ENCODE data around the gene LYPLAL1.
"Not testable (repeated sequence)": the region's sequence is repeated elsewhere in the genome, so short reads cannot be mapped to it uniquely, and the experiment has no call there.

Gene LYPLAL1

GRCh38 chr1:219226196-219226595 is 52.5 kb downstream of the LYPLAL1 start:
- no peak for DNase-seq

DNA sequence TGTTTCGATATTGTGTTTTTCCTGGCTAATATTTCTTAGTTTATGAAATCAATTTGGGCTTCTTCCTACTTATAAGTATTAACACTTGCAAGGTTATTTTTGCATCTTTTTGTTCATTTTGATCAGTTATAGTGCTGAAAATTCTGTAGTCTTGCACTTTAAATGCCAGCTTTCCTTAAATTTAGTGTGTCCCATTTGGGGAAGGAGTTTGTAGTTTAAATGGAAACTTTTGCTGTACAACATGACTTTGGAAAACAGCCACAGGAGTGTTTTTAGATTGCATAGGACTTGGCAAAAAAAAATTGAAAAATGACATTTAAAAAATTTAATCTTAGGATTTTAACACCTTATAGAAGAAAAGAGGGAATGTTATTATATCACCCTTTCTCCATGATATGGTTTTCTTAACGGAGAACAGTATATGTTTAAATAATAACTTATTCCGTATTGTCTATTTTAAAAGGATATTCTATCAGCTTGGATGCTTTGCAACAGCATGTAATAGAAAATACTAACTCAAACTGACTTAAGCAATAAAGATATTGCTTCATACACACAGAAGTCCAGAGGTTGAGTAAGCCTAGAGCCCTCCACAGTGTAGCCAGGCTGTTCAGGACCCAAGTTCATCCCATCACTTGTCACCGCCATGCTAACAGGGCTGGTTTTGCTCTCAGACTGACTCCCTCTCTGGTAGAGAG is 53.8 kb downstream of the LYPLAL1 start:
- no peak for DNase-seq

GRCh38 chr1:219228058-219228419 is 54.4 kb downstream of the LYPLAL1 start:
- DNase-seq, result no peak

DNA sequence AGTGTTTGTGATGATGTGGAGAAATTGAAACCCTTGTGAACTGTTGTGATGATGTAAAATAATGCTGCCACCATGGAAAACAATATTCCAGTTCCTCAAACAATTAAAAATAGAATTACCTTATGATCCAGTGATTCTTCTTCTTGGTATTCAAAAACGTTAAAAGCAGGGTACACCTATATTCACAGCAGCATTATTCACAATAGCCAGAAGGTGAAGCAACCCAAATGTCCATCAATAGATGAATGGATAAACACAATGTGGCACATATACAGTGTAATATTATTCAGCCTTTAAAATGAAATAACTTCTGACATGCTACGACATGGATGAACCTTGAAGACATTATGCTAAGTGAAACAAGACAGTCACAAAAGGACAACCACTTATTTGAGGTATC is 59.2 kb downstream of the LYPLAL1 start:
- no peak for DNase-seq

DNA sequence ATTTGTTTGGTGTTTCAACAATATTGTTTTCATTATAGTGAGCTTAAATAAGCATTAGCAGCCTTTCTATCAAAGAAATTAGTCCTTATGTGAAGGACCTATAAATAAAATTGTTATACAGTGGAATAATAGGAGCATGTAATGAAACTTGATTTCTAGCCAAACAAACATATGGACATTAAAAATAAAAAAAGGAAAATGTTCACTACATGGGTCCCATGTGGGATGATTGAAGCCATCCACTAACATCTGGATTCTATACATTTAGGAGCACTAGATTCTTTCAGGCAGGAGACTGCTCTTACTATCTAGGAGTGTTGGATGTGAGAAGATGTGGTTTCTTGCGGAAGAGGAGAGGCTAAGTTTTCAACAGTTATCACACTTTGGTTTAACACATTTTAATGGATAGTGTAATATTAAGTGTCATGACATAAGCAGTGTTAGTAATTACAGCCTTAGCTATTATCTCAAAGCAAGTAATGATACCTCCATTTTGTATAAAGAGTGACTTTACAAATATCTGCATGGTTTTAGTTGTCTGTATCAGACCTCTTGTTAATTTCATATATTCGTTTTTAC is 62.3 kb downstream of the LYPLAL1 start:
- no peak for DNase-seq

DNA sequence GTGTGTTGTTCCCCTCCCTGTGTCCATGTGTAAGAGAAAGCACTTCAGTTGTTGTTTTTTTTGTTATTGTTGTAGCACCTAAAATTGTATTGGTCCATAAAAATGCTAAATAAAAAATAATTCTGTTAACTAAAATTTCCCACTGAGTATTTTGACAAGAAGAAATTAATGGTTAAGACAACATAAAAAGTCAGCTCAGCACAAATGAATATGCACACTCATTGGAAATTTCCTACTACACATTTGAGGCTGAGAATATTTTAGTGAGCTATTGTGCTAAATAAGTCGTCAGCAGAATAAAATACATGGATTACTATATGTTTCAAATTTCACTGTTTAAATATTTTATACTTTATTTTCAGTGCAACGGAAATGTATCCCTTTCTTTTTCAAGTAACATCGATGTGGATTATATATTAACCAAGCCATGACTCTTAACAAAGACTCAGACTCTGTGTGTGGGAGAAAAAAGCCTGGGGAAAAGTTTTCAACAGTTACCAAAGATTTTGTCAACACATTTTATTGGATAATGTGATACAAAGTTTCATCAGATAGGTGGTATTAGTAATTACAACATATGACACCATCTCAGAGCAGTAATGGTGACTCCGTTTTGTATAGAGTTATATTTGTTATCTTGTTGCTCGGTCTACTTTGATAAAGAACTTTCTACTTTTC is 63.4 kb downstream of the LYPLAL1 start:
- no peak for DNase-seq

- DNase-seq, result no peak
These were observed 65.8 kb downstream of the LYPLAL1 start for GRCh38 chr1:219239518-219239917.

DNA sequence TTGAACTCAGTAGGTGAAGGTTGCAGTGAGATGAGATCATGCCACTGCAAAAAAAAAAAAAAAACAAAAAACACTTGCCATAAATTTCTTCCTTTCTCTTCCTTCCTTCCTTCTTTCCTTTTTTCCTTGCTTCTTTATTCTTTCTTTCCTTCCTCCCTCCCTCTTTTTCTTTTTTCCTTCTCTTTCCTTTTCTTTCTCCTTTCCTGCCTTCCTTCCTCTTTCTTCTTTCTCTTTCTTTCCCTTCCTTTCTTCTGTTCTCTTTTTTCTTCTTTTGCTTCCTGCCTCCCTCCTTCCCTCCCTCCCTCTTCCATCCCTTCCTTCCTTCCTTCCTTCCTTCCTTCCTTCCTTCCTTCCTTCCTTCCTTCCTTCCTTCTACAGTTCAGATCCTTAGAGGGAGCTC is 71.2 kb downstream of the LYPLAL1 start:
- DNase-seq, result no peak

- DNase-seq, result no peak
These were observed 73.8 kb downstream of the LYPLAL1 start for GRCh38 chr1:219247441-219247840.

DNA sequence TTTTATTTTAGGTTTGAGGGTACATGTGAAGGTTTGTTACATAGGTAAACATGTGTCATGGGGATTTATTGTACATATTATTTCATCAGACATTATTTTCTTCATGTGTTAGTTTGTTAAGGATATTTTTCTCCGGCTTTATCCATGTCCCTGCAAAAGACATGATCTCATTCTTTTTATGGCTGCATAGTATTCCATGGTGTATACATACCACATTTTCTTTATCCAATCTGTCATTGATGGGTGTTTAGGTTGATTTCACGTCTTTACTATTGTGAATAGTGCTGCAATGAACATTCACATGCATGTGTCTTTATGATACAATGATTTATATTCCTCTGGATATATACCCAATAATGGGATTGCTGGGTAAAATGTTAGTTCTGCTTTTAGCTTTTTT is 76.8 kb downstream of the LYPLAL1 start:
- DNase-seq, result not testable (repeated sequence)

- DNase-seq, result no peak
These were observed 84.1 kb downstream of the LYPLAL1 start for GRCh38 chr1:219257751-219258150.

DNA sequence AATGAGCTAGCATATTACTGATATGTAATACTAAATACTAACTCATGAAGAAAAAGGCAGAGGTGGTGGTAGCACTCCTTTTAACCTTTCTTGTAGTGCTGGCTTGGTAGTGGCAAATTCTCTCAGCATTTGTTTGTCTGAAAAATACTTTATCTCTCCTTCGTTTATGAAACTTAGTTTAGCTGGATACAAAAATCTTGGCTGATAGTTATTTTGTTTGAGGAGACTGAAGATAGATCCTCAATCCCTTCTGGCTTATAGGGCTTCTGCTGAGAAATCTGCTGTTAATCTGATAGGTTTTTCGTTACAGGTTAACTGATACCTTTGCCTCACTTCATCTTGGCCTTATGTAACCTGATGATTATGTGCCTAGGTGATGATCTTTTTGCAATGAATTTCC is 87.8 kb downstream of the LYPLAL1 start:
- DNase-seq, result no peak

Measured in NCI-H1436 (cell line).